ENCODE results near the gene SLC37A4.

The SLC37A4 gene

GRCh38 chr11:119011476-119012053 lies 19.1 kb downstream of the SLC37A4 start:
- Histone ChIP-seq H3K9ac (ENCODE audit: low read length) (no peak overlapping the region), H4K20me1 (ENCODE audit: low read depth, low read length) (peaks cover 4% of the 10 kb centered on the region; the same call in 1 of the 2 replicates), H3K36me3 (ENCODE audit: low read length) (peaks cover 22% of the 10 kb centered on the region), H3K27ac (ENCODE audit: low read depth, low read length) (no peak overlapping the region), H3K4me3 (ENCODE audit: insufficient read depth, low read length, poor library complexity, severe bottlenecking) (no peak overlapping the region), H2AFZ (ENCODE audit: low read depth, low read length, severe bottlenecking) (no peak overlapping the region), H3K9me2 (replicated peaks; ENCODE audit: insufficient read depth, low read length) (no peaks in the 10 kb centered on the region), H3K9me3 (ENCODE audit: insufficient read depth, low read length) (no peaks in the 10 kb centered on the region), H3K4me2 (ENCODE audit: low read depth, low read length, poor library complexity, severe bottlenecking) (no peak overlapping the region), H3K79me2 (ENCODE audit: insufficient read depth, low read length) (peaks cover 14% of the 10 kb centered on the region), H3K27me3 (ENCODE audit: low read length) (no peaks in the 10 kb centered on the region), H3F3A (ENCODE audit: insufficient read depth) (peaks cover 46% of the 10 kb centered on the region)
- TF ChIP-seq EZH2phosphoT487 (conservative IDR thresholded peaks at IDR 0.05; ENCODE audit: low read length) (no peak), CTCF (IDR thresholded peaks at IDR 0.05; ENCODE audit: insufficient read depth, low read length, poor library complexity, severe bottlenecking) (no peak)

DNA sequence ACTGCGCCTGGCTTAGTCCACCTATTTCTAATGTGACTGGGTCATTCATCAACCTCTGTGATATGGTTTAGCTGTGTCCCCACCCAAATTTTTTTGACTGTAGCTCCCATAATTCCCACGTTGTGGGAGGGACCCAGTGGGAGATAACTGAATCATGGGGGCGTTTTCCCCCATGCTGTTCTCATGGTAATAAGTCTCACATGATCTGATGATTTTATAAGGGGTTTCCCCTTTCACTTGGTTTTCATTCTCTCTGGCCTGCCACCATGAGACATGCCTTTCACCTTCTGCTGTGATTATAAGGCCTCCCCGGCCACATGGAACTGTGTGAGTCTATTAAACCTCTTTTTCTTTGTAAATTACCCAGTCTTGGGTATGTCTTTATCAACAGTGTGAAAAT lies 24.0 kb downstream of the SLC37A4 start:
- Histone ChIP-seq H3K4me3 (ENCODE audit: insufficient read depth, low read length, poor library complexity, severe bottlenecking) (no peak overlapping the region), H3K9me2 (replicated peaks; ENCODE audit: insufficient read depth, low read length) (no peaks in the 10 kb centered on the region), H4K20me1 (ENCODE audit: low read depth, low read length) (no peaks in the 10 kb centered on the region), H3K9ac (ENCODE audit: low read length) (no peak overlapping the region), H3K27ac (ENCODE audit: low read depth, low read length) (no peak overlapping the region), H3F3A (ENCODE audit: insufficient read depth) (peaks cover 6% of the 10 kb centered on the region; the same call in 1 of the 2 replicates), H3K27me3 (ENCODE audit: low read length) (no peaks in the 10 kb centered on the region), H3K79me2 (ENCODE audit: insufficient read depth, low read length) (0 out of 2 replicates have a peak, but pooled peaks cover 4% of the 10 kb centered on the region), H3K4me2 (ENCODE audit: low read depth, low read length, poor library complexity, severe bottlenecking) (no peak overlapping the region), H3K36me3 (ENCODE audit: low read length) (0 out of 2 replicates have a peak, but pooled peaks cover 7% of the 10 kb centered on the region), H2AFZ (ENCODE audit: low read depth, low read length, severe bottlenecking) (no peak overlapping the region), H3K9me3 (ENCODE audit: insufficient read depth, low read length) (no peaks in the 10 kb centered on the region)
- no peak for TF ChIP-seq CTCF (IDR thresholded peaks at IDR 0.05; ENCODE audit: insufficient read depth, low read length, poor library complexity, severe bottlenecking)
- no peak for TF ChIP-seq EZH2phosphoT487 (conservative IDR thresholded peaks at IDR 0.05; ENCODE audit: low read length)

- no peak overlapping the region for H3K4me2 ChIP-seq (ENCODE audit: low read depth, low read length, poor library complexity, severe bottlenecking)
- TF ChIP-seq EZH2phosphoT487 (conservative IDR thresholded peaks at IDR 0.05; ENCODE audit: low read length) = no peak
- no peak for TF ChIP-seq CTCF (IDR thresholded peaks at IDR 0.05; ENCODE audit: insufficient read depth, low read length, poor library complexity, severe bottlenecking)
- 0 out of 2 replicates have a peak, but pooled peaks cover 4% of the 10 kb centered on the region for H3K36me3 ChIP-seq (ENCODE audit: low read length)
- no peak overlapping the region for H3K27ac ChIP-seq (ENCODE audit: low read depth, low read length)
- no peaks in the 10 kb centered on the region for H3K9me3 ChIP-seq (ENCODE audit: insufficient read depth, low read length)
- H3K27me3 ChIP-seq (ENCODE audit: low read length) = no peaks in the 10 kb centered on the region
- no peaks in the 10 kb centered on the region for H4K20me1 ChIP-seq (ENCODE audit: low read depth, low read length)
- H3F3A ChIP-seq (ENCODE audit: insufficient read depth) = no peaks in the 10 kb centered on the region
- H3K79me2 ChIP-seq (ENCODE audit: insufficient read depth, low read length) = peaks cover 43% of the 10 kb centered on the region
- H3K9me2 ChIP-seq (replicated peaks; ENCODE audit: insufficient read depth, low read length) = no peaks in the 10 kb centered on the region
- H3K9ac ChIP-seq (ENCODE audit: low read length) = no peak overlapping the region
- no peak overlapping the region for H3K4me3 ChIP-seq (ENCODE audit: insufficient read depth, low read length, poor library complexity, severe bottlenecking)
- H2AFZ ChIP-seq (ENCODE audit: low read depth, low read length, severe bottlenecking) = no peak overlapping the region
Measured at GRCh38 chr11:119000906-119001305, 29.8 kb downstream of the SLC37A4 start.
